Cardiac septum (tissue), 1 donor: ENCODE data around the gene PUM2. TPM values are rescaled to one million over a fixed set of nuclear protein-coding genes. Genes with fewer than 3 reads are reported as not detected.
"Not testable (repeated sequence)": the region's sequence is repeated elsewhere in the genome, so short reads cannot be mapped to it uniquely, and the experiment has no call there.

Source experiments
- DNase-seq: peaks from one replicate; pipeline ENCODE4 v3.0.0-alpha.2; 2020; ENCODE audit warnings: low spot score
- intact Hi-C: fragments of 100-400 bp; cut with DNase I; formaldehyde crosslinking; loops from one replicate; pipeline ENCODE4 v1.14.0; 2022
- total RNA-seq: library from RNA; stranded (reverse); fragmentation: NEBNext Ultra II Directional; extraction: Animal tissue kit (Norgen Biotek cat#: 25700); gene quantifications from one replicate; pipeline ENCODE4 v1.2.1, GENCODE V29; 2021
- donor health status: DM: no; HTN: no; CAD: no.

PUM2 gene
- total RNA-seq, 1 donor from 2014 or later: 75.6 TPM

DNA sequence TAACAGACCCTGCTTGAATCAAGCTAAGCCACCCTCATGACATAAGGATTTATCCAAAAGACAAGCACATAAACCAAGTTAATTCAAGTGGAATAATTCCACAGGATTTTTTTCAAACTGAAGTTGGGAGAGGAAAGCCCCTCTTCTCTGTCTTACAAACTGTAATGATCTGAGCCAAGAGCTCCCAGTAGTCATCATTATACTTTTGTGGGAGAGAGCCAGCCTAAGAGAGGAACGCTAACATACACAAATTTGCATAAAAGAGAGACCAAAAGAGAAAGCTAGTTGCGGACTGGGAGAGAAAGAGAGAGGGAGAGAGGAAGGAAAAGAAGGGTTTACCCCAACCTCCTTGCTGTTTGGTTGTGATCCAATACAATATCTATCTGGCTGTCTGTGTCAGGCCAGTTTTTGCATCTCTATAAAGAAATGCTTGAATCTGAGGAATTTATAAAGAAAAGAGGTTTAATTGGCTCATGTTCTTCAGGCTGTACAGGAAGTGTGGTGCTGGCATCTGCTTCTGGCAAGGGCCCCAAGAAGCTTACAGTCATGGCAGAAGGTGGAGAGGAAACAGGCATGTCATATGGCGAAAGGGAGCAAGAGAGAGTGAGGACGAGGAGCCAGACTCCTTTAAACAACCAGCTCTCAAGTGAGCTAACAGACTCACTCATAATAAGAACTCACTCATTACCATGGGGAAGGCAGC lies 20.8 kb upstream of the PUM2 start:
- intact Hi-C loops: no loop called here
- DNase-seq: no peak

DNA sequence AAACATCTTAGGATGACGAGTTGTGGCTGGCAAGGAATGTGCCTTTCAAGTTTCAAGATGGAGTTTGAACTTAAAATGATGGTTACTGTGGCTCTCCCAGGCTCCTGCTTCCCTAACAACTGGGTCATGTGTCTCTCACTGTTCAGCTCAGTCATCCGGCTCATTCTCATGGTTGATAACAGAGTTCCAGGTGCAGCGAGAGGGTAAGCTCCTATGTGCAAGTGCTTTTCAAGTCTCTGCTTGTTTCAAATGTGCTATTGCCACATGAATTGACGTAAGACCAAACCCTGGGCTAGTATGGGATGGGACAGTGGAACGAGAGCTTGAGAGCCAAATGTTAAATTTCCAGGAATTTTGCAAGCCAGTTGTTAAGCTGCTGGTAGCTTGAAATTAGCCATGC lies 19.5 kb upstream of the PUM2 start:
- intact Hi-C loops: no loop called here

DNA sequence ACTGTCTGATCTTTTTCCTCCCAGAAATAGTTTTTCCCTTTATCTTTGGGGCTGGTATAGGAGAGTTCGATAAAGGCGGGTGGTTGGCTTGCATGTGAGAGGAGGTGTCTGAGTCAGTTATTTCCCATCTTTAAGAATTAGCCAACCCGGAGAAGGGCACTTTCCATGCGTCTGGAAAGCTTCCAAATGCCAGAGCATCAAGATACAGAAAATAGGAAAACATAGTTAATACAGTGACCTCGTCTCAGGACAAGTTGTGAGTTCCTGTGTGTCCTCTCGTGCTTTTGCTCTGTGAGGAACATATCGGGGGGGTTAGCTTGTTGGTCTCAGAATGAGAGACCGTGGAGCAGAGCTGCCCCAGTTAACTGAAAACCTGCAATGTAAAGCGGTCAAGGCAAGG lies 18.7 kb upstream of the PUM2 start:
- intact Hi-C loops: no loop called here
- no peak for DNase-seq

More for the DNA sequence above, 19.5 kb upstream of the PUM2 start:
- DNase-seq: no peak

DNA sequence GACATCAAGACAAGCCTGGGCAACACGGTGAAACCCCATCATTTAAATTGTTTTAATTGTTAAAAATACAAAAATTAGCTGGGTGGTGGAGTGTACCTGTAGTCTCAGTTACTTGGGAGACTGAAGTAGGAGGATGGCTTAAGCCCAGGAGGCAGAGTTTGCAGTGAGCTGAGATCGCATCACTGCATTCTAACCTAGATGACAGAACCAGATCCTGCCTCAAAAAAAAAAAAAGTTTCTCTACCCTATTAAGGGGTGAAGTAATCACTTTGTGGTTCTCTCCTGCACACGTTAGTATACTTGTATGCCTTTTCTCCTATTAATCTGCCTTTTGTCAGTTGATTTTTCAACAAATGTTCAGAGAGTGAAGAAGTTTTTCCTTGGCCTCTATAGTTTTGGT lies 18.1 kb upstream of the PUM2 start:
- intact Hi-C loops: no loop called here
- DNase-seq: no peak

DNA sequence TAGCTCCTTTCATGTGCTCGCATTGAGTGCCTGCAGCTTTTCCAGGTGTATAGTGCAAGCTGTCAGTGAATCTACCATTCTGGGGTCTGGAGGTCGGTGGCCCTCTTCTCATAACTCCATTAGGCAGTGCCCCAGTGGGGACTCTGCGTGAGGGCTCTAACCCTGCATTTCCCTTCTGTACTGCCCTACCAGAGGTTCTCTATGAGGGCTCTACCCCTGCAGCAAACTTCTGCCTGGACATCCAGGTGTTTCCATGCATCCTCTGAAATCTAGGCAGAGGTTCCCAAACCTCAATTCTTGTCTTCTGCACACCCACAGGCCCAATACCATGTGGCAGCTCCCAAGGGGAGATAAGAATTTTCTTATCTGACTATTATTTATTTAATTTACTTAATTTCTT lies 17.3 kb upstream of the PUM2 start:
- intact Hi-C loops, DNase-seq: not testable (repeated sequence)

DNA sequence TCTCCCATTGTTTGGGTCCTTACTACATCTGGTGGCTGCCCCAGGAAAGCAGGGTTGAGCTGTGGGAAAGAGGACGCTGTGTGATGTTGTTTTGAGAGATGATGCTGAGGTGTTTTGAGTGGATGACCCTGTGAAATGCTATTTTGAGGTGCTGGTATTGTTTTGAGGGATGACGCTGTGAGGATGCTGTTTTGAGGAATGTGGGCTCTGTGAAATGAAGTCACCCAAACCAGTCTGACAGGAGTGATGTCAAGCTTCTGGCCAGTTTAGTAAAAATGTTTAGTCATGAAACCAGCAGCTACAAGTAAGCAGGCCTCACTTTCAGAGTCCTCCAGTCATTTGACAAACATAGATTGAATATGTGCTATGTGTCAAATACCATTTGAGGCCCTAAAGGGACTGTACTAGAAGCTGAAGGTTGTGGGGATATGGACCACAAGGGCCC lies 16.1 kb upstream of the PUM2 start:
- DNase-seq: no peak
- intact Hi-C loops: no loop called here

DNA sequence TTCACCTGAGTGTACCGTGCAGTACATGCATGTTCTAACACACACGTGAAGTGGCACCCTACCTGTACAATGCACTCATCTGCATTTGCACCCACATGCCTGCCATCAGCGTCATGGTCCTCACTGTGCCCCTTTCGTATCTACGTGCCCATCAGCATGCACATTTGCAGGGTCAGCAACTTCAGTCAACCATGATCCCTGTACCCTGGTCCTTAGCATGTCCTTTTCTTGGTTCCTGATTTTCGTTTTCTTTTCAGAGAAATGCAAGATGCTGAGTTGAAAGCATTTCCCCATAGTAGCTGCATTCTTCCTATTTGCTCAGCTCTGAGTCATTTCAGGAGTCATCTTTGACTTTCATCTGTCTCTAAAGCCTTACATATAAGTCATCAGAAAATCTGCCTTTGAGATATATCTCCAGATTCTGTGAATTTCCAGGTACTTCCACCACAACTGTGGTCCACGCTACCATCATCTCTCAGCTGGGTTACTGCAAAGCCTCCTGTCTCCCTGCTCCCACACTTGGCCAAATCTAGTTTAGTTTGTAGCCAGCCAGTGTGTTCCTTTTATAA lies 14.7 kb upstream of the PUM2 start:
- intact Hi-C loops: no loop called here
- DNase-seq: no peak

DNA sequence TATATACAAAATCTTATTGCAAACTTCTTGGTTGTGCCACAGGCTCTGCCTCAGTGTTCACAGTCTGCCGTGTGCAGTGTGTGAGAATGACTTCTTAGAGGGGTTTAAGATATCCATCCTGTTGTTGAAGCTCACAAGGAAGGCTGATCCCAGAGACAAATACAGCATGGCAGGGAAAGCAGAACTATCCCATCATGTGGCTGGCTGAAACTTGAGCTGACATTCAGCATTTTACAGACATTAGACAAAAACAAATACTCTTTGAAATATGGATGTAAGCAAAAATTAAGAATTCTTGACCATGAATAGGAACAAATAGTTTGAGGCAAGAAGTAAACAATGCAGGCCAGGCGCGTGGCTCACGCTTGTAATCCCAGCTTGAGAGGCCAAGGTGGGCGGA lies 12.9 kb upstream of the PUM2 start:
- intact Hi-C loops: no loop called here
- DNase-seq: no peak

DNA sequence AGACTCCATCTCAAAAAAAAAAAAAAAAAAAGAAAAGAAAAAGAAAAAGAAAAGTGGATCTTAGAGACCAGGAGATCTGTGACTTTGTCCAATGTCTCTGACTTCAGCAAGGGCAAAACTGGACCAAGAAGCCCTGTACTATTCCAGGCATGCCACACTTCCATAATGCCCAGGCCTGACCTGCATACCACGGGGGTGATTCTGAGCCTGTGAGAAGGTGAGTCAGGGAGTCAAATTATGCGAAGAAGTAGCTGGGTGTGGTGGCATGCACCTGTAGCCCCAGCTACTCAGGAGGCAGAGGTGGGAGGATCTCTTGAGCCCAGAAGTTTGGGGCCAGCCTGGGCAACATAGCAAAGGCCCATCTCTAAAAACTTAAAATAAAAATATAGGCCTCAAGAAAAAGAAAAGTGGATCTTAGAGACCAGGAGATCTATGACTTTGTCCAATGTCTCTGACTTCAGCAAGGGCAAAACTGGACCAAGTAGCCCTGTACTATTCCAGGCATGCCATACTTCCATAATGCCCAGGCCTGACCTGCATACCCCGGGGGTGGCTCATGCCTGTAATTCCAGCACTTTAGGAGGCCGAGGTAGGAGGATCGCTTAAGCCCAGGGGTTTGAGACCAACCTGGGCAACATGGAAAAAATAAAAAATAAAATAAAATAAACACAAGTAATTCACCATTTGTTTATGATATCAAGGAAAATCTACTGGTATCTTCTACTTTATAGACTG lies 12.2 kb upstream of the PUM2 start:
- intact Hi-C loops: no loop called here
- no peak for DNase-seq

DNA sequence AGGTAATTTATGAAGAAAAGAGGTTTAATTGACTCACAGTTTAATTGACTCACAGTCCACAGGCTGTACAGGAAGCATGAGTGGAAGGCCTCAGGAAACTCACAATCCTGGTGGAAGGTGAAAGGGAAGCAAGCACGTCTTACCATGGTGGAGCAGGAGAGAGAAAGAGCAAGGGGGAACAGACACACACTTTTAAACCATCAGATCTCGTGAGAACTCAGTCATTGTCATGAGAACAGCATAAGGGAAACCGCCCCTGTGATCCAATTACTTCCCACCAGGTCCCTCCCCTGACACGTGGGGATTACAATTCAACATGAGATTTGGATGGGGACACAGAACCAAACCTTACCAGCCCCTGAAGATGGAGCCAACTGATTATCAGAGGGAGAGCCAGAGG lies 11.2 kb upstream of the PUM2 start:
- intact Hi-C loops: no loop called here

DNA sequence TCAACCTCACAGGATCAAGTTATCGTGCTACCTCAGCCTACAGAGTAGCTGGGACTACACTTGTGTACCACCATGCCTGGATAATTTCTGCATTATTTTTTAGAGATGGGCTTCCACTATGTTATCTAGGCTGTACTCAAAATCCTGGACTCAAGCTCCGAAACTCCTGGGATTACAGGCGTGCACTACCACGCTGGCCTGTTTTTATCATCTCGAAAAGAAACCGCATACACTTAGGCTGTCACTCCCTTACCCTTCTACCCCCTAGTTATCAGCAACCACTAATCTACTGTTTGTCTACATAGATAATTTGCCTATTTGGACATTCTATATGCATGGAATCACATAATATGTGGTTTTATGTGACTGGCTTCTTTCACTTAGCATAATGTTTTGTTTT lies 8.5 kb upstream of the PUM2 start:
- intact Hi-C loops: no loop called here
- DNase-seq: no peak

More for the DNA sequence above, 11.2 kb upstream of the PUM2 start:
- no peak for DNase-seq

DNA sequence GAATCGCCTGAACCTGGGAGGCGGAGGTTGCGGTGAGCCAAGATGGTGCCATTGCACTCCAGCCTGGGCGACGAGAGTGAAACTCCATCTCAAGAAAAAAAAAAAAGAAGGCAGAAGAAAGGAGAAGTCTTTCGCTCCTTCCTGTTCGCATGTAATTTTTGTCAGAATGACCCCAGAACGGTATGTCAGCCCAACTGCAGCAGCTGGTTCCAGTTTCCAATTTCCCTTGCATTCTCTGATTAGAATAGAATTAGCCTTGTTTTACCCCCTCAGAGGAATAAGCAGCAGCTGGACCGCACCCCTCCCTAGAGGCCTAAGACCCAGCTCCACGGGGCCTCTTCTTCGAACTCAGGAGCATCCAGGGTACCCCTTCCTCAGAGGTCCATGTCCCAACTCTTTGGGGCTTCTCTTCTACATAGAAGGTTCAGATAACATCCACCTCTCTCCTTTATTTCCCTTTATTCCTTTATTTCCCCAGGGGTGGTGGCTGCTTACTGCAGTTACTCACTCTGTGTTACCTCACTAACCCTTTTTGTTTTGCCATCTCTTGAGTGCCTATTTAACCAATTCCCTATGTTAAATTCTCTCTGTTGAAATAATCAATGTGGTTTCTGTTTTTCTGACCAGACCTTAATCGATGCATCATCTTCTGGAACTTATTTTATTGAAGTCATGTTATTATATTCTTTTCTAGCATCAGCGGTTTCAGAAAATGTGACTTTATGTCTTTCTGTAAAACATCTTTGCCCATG lies 7.2 kb upstream of the PUM2 start:
- DNase-seq: no peak
- intact Hi-C loops: no loop called here

DNA sequence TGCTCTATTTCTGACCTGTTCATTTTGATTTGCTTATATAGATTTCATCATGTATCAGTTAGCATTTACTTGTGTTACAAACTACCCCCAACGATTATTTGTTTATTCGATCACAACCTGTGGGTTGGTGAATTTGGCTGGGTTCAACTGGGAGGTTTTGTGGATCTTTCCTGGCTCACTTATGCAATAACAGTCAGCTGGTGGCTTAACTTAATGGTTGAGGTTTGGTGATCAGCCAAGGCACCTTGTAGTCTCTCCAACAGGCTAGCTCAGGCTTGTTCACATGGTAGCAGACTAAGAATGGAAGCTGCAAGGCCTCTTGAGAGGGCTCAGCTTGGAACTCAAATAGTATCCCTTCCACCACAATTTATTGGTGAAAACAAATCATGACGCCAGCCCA lies 5.4 kb upstream of the PUM2 start:
- no peak for DNase-seq
- intact Hi-C loops: no loop called here

DNA sequence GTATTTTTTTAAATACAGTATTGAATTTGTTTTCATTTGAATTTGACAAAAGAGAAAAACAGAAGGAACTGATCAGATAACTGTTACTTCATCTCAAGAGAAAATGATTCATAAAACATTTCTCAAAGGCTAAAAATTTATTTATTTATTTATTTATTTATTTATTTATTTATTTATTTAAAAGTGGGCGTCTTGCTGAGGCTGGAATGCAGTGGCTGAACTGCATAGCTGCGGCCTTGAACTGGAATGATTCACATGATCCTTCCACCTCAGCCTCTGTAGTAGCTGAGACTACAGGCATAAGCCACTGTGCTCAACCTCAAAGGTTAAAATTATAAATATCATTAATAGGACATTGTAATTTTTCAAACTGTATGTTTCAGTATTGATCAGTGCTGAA lies 4.5 kb upstream of the PUM2 start:
- intact Hi-C loops: no loop called here
- DNase-seq: no peak

DNA sequence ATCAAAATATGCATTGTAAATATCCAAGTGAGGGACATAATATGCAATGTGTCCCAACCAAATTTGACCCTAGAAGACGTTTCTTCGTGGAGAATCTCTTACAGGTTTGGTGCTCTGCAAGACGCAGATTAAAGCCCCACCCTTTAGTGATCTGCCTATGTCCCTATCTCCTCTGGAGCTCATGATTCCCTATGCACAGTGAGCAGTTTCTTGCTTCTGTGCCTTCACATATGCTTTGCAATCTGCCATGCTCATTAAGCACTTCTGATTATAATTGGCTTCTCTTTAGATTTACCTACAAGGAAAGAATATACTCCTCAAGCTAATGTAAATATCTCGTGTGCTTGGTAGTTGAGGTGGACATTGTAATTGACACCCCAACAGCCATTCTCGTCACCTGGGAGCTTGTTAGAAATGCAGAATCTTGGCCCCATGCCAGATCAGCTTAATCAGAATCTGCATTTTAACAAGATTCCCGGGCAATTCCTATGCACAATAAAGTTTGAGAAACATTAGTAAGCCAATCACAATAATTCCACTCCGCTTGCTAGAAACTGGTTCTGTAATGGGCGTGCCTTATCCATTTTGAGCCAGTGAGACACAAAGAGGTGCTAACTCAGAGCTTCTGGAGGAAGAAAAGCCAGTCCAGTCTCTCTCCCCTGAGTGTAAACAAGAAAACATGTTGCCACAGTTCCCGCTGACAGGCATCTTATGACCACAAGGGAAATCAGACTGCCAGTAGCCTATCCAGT lies 2.8 kb upstream of the PUM2 start:
- no peak for DNase-seq
- intact Hi-C loops: no loop called here

DNA sequence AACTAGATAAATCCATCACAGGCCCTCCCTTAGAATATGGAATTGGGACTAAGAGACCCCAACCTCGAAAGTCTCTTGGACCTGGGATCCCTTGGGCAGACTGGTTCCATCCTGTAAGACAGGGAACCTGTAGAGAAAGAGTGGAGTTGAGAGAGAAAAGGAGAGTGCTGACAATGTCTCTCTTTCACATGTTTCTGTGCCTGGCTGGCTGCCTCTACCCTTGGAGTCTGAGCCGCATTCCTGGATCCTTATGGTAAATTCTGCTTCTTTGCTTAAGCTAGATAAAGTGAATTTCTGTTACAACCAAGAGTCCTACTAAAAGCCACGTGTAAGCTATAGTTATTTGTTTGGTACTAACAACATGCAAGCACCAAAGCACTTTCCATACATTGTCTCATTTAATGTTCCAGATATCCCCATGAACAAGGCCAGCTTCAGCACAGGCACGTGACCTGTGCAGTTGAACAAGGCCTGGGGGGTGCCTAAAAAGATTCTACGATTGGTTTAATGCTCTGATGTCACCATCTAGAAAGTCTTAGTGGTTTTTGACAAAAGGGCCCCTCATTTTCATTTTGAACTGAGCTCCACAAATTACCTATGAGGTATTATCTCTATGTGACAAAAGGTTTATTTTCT lies 2.1 kb upstream of the PUM2 start:
- no peak for DNase-seq
- intact Hi-C loops: no loop called here

DNA sequence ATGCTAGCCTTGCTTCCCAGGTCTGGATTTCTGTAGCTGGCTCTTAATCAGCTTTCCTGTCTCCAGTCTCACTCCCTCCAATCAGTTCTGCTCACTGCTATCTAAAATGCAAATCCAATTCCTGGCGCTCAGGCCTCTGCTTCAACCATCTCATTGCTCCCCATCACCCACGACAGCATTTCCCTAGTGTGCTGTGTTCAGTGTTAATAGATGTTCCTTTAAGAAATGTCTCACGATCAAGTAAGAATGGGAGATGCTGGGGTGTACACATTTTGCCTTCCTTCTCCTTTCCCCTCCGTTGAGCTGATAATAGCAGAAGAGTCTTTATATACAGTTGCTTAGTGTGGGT lies 1.6 kb upstream of the PUM2 start:
- intact Hi-C loops: no loop called here
- DNase-seq: no peak

DNA sequence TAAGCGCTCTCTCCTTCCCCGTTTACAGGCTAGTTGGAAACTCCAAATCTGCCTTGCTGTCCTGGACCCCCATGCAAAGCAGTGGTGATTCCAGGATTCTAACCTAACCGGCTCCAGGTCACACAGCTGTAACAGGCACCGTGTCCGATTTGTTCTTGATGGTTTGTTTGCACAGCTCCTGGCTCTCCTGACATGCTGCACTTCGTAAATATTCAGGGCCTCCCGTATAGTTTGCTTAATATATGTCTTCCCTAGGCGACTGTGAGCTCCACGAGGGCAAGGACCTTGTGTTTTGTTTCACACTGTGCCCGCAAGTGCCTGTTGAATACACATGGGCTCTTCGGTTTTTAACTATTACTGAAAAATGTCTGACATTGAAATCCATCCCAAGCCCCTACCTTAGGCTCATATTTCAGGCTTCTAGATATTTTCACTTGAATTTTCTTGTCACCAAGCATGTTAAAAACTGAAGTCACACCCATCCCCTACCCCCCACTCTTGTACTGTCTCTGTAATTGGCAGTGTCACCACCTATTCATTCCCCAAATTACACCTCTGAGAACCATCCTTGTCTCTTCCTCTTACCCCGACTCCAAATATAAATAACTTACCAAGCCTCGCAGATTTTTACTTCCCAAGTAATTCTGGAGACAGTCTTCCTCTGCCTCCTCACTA lies 1.0 kb upstream of the PUM2 start:
- intact Hi-C loops: no loop called here
- no peak for DNase-seq
